AG08395 (cell line): Measurements from ENCODE around the gene SH3PXD2A.

Experiments
- DNase-seq: peaks from one replicate; pipeline ENCODE4 v3.0.0; 2012; ENCODE audit warnings: mixed read lengths, low spot score

SH3PXD2A gene

GRCh38 chr10:103855424-103855823 is at the start of gene SH3PXD2A:
Gene SH3PXD2A (minus strand): TSS chr10:103855576. CDS start chr10:103855266, 310 bp downstream.
- DNase-seq: peak; percentile 48

GRCh38 chr10:103901299-103901698 is 45.9 kb upstream of the SH3PXD2A start:
- DNase-seq: no peak

GRCh38 chr10:103899312-103899711 is 43.9 kb upstream of the SH3PXD2A start:
- DNase-seq: no peak

- no peak for DNase-seq
These were observed 41.9 kb upstream of the SH3PXD2A start for GRCh38 chr10:103897241-103897774.

- peak; percentile 18 for DNase-seq
These were observed 40.8 kb upstream of the SH3PXD2A start for GRCh38 chr10:103896225-103896624.

- peak; percentile 80 for DNase-seq
These were observed 40.2 kb upstream of the SH3PXD2A start for GRCh38 chr10:103895411-103896186.

- DNase-seq: peak; percentile 25
These were observed 39.1 kb upstream of the SH3PXD2A start for GRCh38 chr10:103894441-103894864.

- no peak for DNase-seq
These were observed 38.4 kb upstream of the SH3PXD2A start for GRCh38 chr10:103893817-103894216.

- no peak for DNase-seq
These were observed 36.8 kb upstream of the SH3PXD2A start for GRCh38 chr10:103892181-103892580.

GRCh38 chr10:103890688-103891087 is 35.3 kb upstream of the SH3PXD2A start:
- DNase-seq: no peak

GRCh38 chr10:103890194-103890658 is 34.9 kb upstream of the SH3PXD2A start:
- no peak for DNase-seq

GRCh38 chr10:103889121-103889720 is 33.8 kb upstream of the SH3PXD2A start:
- no peak for DNase-seq

GRCh38 chr10:103888113-103888841 is 32.9 kb upstream of the SH3PXD2A start:
- peak; percentile 72 for DNase-seq

GRCh38 chr10:103885617-103886016 is 30.2 kb upstream of the SH3PXD2A start:
- DNase-seq: no peak

- peak; percentile 82 for DNase-seq
These were observed 29.3 kb upstream of the SH3PXD2A start for GRCh38 chr10:103884681-103885139.

- DNase-seq: no peak
These were observed 27.1 kb upstream of the SH3PXD2A start for GRCh38 chr10:103882285-103883007.

GRCh38 chr10:103881416-103882284 is 26.3 kb upstream of the SH3PXD2A start:
- no peak for DNase-seq

- DNase-seq: no peak
These were observed 24.5 kb upstream of the SH3PXD2A start for GRCh38 chr10:103879831-103880230.

- no peak for DNase-seq
These were observed 24.0 kb upstream of the SH3PXD2A start for GRCh38 chr10:103879409-103879808.

- DNase-seq: no peak
These were observed 22.5 kb upstream of the SH3PXD2A start for GRCh38 chr10:103877861-103878260.

- DNase-seq: no peak
These were observed 20.8 kb upstream of the SH3PXD2A start for GRCh38 chr10:103876155-103876554.
